Lung (tissue), 12 donors: ENCODE results near the gene CHST11. TPM values are rescaled to one million over a fixed set of nuclear protein-coding genes. Genes with fewer than 3 reads are reported as not detected.

Source experiments
- ATAC-seq: fragments of 200-7000 bp; cut with Tn5 transposase; one replicate; pipeline ENCODE4 v1.9.1; 2020; ENCODE audit warnings: moderate number of reproducible peaks; ENCODE audit not compliant: insufficient read depth, low FRiP score
- DNase-seq, 3 donors: peaks; one replicate each; pipeline ENCODE4 v3.0.0-alpha.2; 2013 to 2017
- H3K27ac ChIP-seq, 2 donors: one replicate each; pipeline ENCODE4 v1.5.1; 2013; ENCODE audit warnings: mild to moderate bottlenecking in 2 of 2, moderate library complexity in 2 of 2, control low read depth in 1 of 2, inconsistent platforms in 1 of 2, low read depth in 1 of 2, low read length in 1 of 2
- H3K27me3 ChIP-seq, 3 donors: one replicate each; pipeline ENCODE4 v1.5.1; 2013; ENCODE audit warnings: low read length in 2 of 3; ENCODE audit not compliant: control insufficient read depth in 3 of 3, insufficient read depth in 3 of 3
- H3K36me3 ChIP-seq, 4 donors: one replicate each; pipeline ENCODE4 v1.5.1; 2013; ENCODE audit warnings: low read length in 4 of 4, mild to moderate bottlenecking in 1 of 4, moderate library complexity in 1 of 4; ENCODE audit not compliant: control insufficient read depth in 4 of 4, insufficient read depth in 4 of 4
- H3K4me1 ChIP-seq, 5 donors: one replicate each; pipeline ENCODE4 v1.5.1; 2013; ENCODE audit warnings: low read length in 5 of 5, mild to moderate bottlenecking in 2 of 5, moderate library complexity in 1 of 5; ENCODE audit not compliant: control insufficient read depth in 5 of 5, insufficient read depth in 5 of 5
- H3K4me3 ChIP-seq: one replicate; pipeline ENCODE4 v1.5.1; 2013; ENCODE audit warnings: mild to moderate bottlenecking, control low read depth, moderate library complexity
- H3K9ac ChIP-seq, 2 donors: one replicate each; pipeline ENCODE4 v1.5.1; 2013; ENCODE audit warnings: low read length in 2 of 2, control low read depth in 1 of 2; ENCODE audit not compliant: insufficient read depth in 1 of 2
- H3K9me3 ChIP-seq, 4 donors: one replicate each; pipeline ENCODE4 v1.5.1; 2013; ENCODE audit warnings: low read length in 3 of 4, mild to moderate bottlenecking in 1 of 4, moderate library complexity in 1 of 4; ENCODE audit not compliant: control insufficient read depth in 4 of 4, insufficient read depth in 3 of 4
- WGBS, 2 donors: extraction: QIAGEN DNeasy Blood & Tissue Kit; methylation state at CpG; one replicate each; pipeline ENCODE4 v1.1.7; 2013; 5-methylcytosine and 5-hydroxymethylcytosine counted together
- polyA plus RNA-seq, 2 donors: library from polyadenylated mRNA; stranded (reverse); fragments of 200-250 nt; gene quantifications; one replicate each; pipeline ENCODE4 v1.2.1, GENCODE V29; 2013
- total RNA-seq, 2 donors: library from RNA; depleted of rRNA in 1 of 2; stranded (reverse); fragments of >200 nt in 1 of 2; gene quantifications; one replicate each; pipeline ENCODE4 v1.2.1, GENCODE V29; 2014 to 2021
- TF ChIP-seq, protein P1 (sequence below): IDR thresholded peaks from 2 replicates; pipeline ENCODE4 v1.5.1; 2012; ENCODE audit warnings: mild to moderate bottlenecking; ENCODE audit errors: control extremely low read depth, extremely low read depth
- donor health status: control.
- donor health status: control.
- donor health status: Bipolar disorder and iron deficiency.
- donor health status: healthy.
- donor health status: DM: yes; HTN: yes; CAD: no.

Gene CHST11
- total and polyA plus RNA-seq, 4 donors = 9.0 to 63.2 (median 27.7) TPM

DNA sequence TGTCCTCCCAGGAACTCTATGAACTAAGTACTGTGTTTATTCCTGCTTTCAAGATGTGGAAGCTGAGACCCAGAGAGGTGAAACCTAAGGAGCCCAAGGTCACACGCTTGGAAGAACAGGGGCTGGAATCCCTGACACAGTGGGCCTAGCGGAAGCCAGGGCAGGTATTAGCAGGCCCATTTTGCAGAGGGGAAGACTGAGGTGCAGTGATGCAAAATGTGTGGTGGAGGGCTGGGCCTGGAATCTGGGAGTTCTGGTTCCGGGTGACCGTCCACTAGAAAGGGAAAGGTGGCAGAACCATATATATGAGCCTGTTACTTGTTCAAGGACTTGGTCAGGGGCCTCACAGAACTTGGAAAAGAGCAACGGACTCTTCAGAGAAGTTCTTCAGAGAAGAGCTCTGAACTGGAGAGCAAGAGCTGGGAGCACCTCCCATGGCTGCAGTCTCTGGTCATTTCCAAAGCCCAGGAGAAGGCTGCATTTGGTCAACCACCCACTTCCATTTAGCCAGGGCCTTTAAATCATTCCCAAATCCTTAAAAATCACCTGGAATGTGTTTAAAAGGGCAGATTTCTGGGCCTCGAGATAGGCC lies 119.5 kb downstream of the CHST11 start:
- ATAC-seq (no peak), DNase-seq (no peak)
- TF ChIP-seq, protein P1, sequence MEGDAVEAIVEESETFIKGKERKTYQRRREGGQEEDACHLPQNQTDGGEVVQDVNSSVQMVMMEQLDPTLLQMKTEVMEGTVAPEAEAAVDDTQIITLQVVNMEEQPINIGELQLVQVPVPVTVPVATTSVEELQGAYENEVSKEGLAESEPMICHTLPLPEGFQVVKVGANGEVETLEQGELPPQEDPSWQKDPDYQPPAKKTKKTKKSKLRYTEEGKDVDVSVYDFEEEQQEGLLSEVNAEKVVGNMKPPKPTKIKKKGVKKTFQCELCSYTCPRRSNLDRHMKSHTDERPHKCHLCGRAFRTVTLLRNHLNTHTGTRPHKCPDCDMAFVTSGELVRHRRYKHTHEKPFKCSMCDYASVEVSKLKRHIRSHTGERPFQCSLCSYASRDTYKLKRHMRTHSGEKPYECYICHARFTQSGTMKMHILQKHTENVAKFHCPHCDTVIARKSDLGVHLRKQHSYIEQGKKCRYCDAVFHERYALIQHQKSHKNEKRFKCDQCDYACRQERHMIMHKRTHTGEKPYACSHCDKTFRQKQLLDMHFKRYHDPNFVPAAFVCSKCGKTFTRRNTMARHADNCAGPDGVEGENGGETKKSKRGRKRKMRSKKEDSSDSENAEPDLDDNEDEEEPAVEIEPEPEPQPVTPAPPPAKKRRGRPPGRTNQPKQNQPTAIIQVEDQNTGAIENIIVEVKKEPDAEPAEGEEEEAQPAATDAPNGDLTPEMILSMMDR = no peak
- no peak overlapping the region for H3K4me3 ChIP-seq
- no peaks in the 10 kb centered on the region for H3K4me1 ChIP-seq
- no peaks in the 10 kb centered on the region for H3K27me3 ChIP-seq
- no peak overlapping the region for H3K9ac ChIP-seq
- H3K9me3 ChIP-seq = no peaks in the 10 kb centered on the region
- H3K36me3 ChIP-seq = no peaks in the 10 kb centered on the region
- H3K27ac ChIP-seq = no peak overlapping the region
- 97 to 98% methylated on average over 6 of the region's 6 CpGs for WGBS, 2 donors

DNA sequence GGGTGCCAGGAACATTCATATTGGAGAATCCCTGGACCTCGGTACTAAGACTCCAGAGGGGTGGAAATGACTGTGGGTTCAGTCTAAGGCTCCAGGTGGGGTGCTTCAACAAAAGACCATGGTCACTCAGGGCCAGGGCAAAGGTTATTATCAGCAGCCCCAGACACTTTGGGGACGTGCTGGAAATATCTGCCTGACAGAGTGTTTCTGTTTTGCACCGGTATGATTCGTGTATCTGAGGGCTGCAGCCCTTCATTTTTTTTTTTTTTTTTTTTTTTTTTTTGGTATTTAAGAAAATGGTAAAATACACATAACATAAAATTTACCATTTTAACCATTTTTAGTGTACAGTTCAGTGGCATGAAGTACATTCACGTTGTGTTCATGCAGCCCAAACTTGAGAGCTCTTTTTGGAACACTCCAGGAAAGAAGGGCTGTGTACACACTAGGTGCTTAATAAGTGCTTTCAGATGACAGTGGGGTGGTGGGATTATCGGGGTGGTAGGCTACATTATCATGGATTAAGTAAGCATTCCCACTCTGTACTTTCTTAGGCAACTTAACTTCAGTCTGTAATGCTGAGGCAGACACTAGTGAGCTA lies 120.3 kb downstream of the CHST11 start:
- no peaks in the 10 kb centered on the region for H3K27me3 ChIP-seq
- H3K9ac ChIP-seq = no peak overlapping the region
- H3K9me3 ChIP-seq = no peaks in the 10 kb centered on the region
- H3K4me1 ChIP-seq = peaks cover 0 to 8% (median 0%) of the 10 kb centered on the region in 5 donors
- TF ChIP-seq, protein P1 = no peak
- no peak overlapping the region for H3K4me3 ChIP-seq
- H3K36me3 ChIP-seq = no peaks in the 10 kb centered on the region
- no peak overlapping the region for H3K27ac ChIP-seq
- no peak for ATAC-seq
- no peak for DNase-seq
- WGBS, 2 donors = 71 to 75% methylated on average over 6 of the region's 6 CpGs

DNA sequence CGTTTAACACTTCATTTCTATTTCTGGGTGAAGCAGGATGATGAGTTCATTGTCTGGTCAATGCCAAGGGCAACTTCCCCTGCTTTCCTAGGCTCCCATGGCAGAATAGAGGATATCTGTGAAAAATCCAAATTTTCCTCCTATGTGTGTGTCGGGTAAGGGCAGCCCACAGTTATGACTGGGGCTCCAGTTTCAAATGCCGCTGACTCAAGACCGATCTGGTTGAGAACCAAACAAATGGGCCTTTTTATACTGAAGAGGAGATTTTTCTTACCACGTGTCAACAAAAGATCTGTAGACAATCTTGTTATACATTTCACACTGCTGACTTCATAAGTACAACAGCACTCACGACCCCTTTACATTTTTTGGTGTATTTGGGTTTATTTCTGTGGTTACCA lies 120.8 kb downstream of the CHST11 start:
- DNase-seq (peak in 1 of 3 donors; percentile 26), ATAC-seq (no peak)
- TF ChIP-seq, protein P1 = no peak
- WGBS, 2 donors = 68 to 72% methylated on average over 6 of the region's 6 CpGs
- peaks cover 0 to 8% (median 0%) of the 10 kb centered on the region in 5 donors for H3K4me1 ChIP-seq
- no peaks in the 10 kb centered on the region for H3K36me3 ChIP-seq
- H3K27me3 ChIP-seq = no peaks in the 10 kb centered on the region
- no peak overlapping the region for H3K27ac ChIP-seq
- no peak overlapping the region for H3K4me3 ChIP-seq
- H3K9me3 ChIP-seq = no peaks in the 10 kb centered on the region
- no peak overlapping the region for H3K9ac ChIP-seq

- Histone ChIP-seq H3K36me3 (no peaks in the 10 kb centered on the region), H3K9me3 (no peaks in the 10 kb centered on the region), H3K9ac (no peak overlapping the region), H3K27ac (no peak overlapping the region), H3K4me3 (no peak overlapping the region), H3K4me1 (peaks cover 0 to 8% (median 0%) of the 10 kb centered on the region in 5 donors), H3K27me3 (no peaks in the 10 kb centered on the region)
- TF ChIP-seq, protein P1 = no peak
- 83 to 87% methylated on average over 6 of the region's 6 CpGs for WGBS, 2 donors
- no peak for ATAC-seq
- DNase-seq = no peak
Observed at GRCh38 chr12:104578453-104578852, 121.7 kb downstream of the CHST11 start.
